ENCODE data around the gene ALK. TPM values are rescaled to one million over a fixed set of nuclear protein-coding genes. Genes with fewer than 3 reads are reported as not detected.

Gene ALK
- total and polyA plus RNA-seq, 7 experiments from 2014 or later: 0.13 TPM; not detected in 6

DNA sequence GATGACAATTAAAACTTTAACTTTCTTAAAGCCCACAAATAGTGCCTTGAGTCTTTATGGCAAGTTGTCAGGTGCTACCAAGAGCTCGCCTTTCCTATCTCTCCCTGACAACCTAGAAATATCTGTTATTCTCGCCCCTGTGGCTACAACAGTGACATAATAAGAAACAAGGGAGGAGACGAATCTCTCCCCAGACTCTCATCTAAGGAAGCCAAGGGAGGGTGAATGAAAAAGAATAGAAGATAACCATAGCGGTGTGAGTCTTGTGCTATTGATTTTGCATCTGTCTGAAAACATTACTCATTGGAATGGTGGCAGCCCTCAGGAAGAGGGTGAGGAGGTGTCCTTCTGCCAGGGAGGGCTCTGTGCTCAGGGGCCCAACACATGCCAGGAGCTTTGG lies 114.3 kb downstream of the ALK start:
- intact Hi-C loops (cut with micrococcal nuclease): no loop called here
- POLR2A ChIA-PET: no interaction called here
- Mint-ChIP-seq H3K36me3 (peaks cover 0 to 3% (median 0%) of the 10 kb centered on the region in 5 donors), H3K4me3 (no peak overlapping the region), H3K4me1 (no peaks in the 10 kb centered on the region), H3K27me3 (peaks cover 0 to 34% (median 28%) of the 10 kb centered on the region in 5 donors), H3K9me3 (peaks cover 0 to 6% (median 0%) of the 10 kb centered on the region in 11 donors), H3K27ac (no peak overlapping the region)
- Histone ChIP-seq H3K27ac (ENCODE audit: low read depth, low read length) (no peak overlapping the region), H3K9me3 (ENCODE audit: control insufficient read depth in 2 of 3, low read length in 3 of 3) (no peaks in the 10 kb centered on the region), H3K4me3 (ENCODE audit: low read length) (no peak overlapping the region), H3K4me1 (ENCODE audit: control insufficient read depth in 2 of 2, insufficient read depth in 2 of 2, low read length in 2 of 2) (no peaks in the 10 kb centered on the region), H3K36me3 (ENCODE audit: control insufficient read depth in 2 of 3, insufficient read depth in 3 of 3, low read length in 3 of 3) (no peaks in the 10 kb centered on the region), H3K27me3 (ENCODE audit: control insufficient read depth in 2 of 2, insufficient read depth in 2 of 2, low read length in 2 of 2) (no peaks in the 10 kb centered on the region)
- CTCF ChIA-PET: no interaction called here
- no peak for ATAC-seq
- no peak for DNase-seq

DNA sequence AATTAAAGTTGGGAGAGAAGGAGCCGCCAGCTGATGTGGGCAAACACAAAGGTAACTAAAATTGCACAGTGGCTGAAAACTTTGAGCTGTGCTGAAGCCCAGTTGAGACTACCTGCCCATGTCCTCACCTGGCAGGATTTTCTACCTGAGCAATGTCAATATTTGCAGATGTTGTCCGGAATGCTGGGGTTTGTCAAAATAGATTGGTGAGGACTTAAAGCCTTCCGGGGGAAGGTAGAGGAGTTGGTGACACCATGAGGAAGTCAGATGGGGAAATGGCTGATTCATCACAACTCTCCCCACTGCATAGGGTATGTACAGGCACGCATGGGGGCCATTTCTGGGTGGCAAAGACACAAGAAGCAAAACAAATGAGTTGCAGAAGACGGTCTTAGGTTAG lies 114.9 kb downstream of the ALK start:
- no peak overlapping the region for H3K4me3 Mint-ChIP-seq
- Histone ChIP-seq H3K4me1 (ENCODE audit: control insufficient read depth in 2 of 2, insufficient read depth in 2 of 2, low read length in 2 of 2) (no peaks in the 10 kb centered on the region), H3K27me3 (ENCODE audit: control insufficient read depth in 2 of 2, insufficient read depth in 2 of 2, low read length in 2 of 2) (no peaks in the 10 kb centered on the region), H3K36me3 (ENCODE audit: control insufficient read depth in 2 of 3, insufficient read depth in 3 of 3, low read length in 3 of 3) (no peaks in the 10 kb centered on the region), H3K27ac (ENCODE audit: low read depth, low read length) (no peak overlapping the region), H3K4me3 (ENCODE audit: low read length) (no peak overlapping the region), H3K9me3 (ENCODE audit: control insufficient read depth in 2 of 3, low read length in 3 of 3) (no peaks in the 10 kb centered on the region)
- intact Hi-C loops (cut with micrococcal nuclease): no loop called here
- H3K4me1 Mint-ChIP-seq: no peaks in the 10 kb centered on the region
- no peak for DNase-seq
- peaks cover 0 to 3% (median 0%) of the 10 kb centered on the region in 5 donors for H3K36me3 Mint-ChIP-seq
- H3K27me3 Mint-ChIP-seq: peaks cover 2 to 37% (median 28%) of the 10 kb centered on the region in 5 donors
- ChIA-PET POLR2A (no interaction called here), CTCF (no interaction called here)
- H3K27ac Mint-ChIP-seq: no peak overlapping the region
- peaks cover 0 to 6% (median 0%) of the 10 kb centered on the region in 11 donors for H3K9me3 Mint-ChIP-seq
- ATAC-seq: no peak

DNA sequence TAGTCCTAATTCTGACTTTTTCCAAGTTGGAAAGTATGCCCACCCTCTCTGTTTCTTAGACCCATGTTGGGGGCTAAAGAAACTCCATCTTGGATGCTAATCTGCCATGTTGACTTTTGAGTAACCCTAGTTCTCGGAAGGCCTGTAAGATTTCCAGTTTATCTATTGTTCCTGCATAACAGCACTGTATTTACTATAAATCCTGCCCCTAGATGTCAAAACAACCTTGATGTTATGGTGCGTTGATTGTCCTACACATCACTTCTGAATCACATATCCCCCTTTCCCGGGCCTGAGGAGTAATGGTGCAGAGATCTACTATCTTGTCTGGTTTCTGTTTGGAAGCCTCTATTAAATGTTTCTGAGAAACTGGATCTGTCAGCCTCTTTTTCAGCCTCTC lies 116.7 kb downstream of the ALK start:
- H3K27ac Mint-ChIP-seq: no peak overlapping the region
- H3K4me1 Mint-ChIP-seq: no peaks in the 10 kb centered on the region
- no peak overlapping the region for H3K27ac ChIP-seq (ENCODE audit: low read depth, low read length)
- DNase-seq (no peak), ATAC-seq (no peak)
- H3K27me3 Mint-ChIP-seq: peaks cover 2 to 43% (median 30%) of the 10 kb centered on the region in 5 donors
- H3K4me3 Mint-ChIP-seq: no peak overlapping the region
- H3K27me3 ChIP-seq (ENCODE audit: control insufficient read depth in 2 of 2, insufficient read depth in 2 of 2, low read length in 2 of 2): no peaks in the 10 kb centered on the region
- POLR2A ChIA-PET: no interaction called here
- H3K36me3 ChIP-seq (ENCODE audit: control insufficient read depth in 2 of 3, insufficient read depth in 3 of 3, low read length in 3 of 3): no peaks in the 10 kb centered on the region
- peaks cover 0 to 6% (median 0%) of the 10 kb centered on the region in 11 donors for H3K9me3 Mint-ChIP-seq
- no peak overlapping the region for H3K4me3 ChIP-seq (ENCODE audit: low read length)
- no peaks in the 10 kb centered on the region for H3K4me1 ChIP-seq (ENCODE audit: control insufficient read depth in 2 of 2, insufficient read depth in 2 of 2, low read length in 2 of 2)
- H3K36me3 Mint-ChIP-seq: peaks cover 0 to 3% (median 0%) of the 10 kb centered on the region in 5 donors
- no peaks in the 10 kb centered on the region for H3K9me3 ChIP-seq (ENCODE audit: control insufficient read depth in 2 of 3, low read length in 3 of 3)
- intact Hi-C loops (cut with micrococcal nuclease): no loop called here
- CTCF ChIA-PET: no interaction called here

DNA sequence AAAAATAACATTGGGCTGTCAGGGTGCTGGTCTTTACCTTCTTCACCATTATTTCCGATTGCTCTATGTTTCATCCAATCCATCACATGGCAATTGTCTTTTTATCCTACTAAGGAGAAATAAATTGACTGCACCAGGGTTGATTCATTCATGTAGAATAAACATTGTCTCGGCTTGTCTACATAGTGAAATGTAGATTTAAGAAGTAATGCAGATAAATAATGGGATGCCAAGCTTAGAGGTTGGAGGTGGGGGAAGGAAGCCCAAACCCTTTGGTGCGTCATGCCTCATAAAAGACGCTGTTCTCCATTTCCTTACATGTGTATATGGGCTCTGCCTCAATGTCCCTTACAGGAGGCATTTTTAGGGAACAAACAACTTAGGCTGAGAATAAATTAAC lies 117.8 kb downstream of the ALK start:
- no peaks in the 10 kb centered on the region for H3K4me1 ChIP-seq (ENCODE audit: control insufficient read depth in 2 of 2, insufficient read depth in 2 of 2, low read length in 2 of 2)
- peaks cover 2 to 40% (median 32%) of the 10 kb centered on the region in 5 donors for H3K27me3 Mint-ChIP-seq
- H3K4me3 ChIP-seq (ENCODE audit: low read length): no peak overlapping the region
- no peak overlapping the region for H3K4me3 Mint-ChIP-seq
- ATAC-seq: no peak
- no peaks in the 10 kb centered on the region for H3K36me3 ChIP-seq (ENCODE audit: control insufficient read depth in 2 of 3, insufficient read depth in 3 of 3, low read length in 3 of 3)
- no peak overlapping the region for H3K27ac ChIP-seq (ENCODE audit: low read depth, low read length)
- no peaks in the 10 kb centered on the region for H3K27me3 ChIP-seq (ENCODE audit: control insufficient read depth in 2 of 2, insufficient read depth in 2 of 2, low read length in 2 of 2)
- peaks cover 0 to 3% (median 0%) of the 10 kb centered on the region in 5 donors for H3K36me3 Mint-ChIP-seq
- POLR2A ChIA-PET: no interaction called here
- H3K27ac Mint-ChIP-seq: no peak overlapping the region
- DNase-seq: no peak
- CTCF ChIA-PET: no interaction called here
- intact Hi-C loops (cut with micrococcal nuclease): no loop called here
- no peaks in the 10 kb centered on the region for H3K4me1 Mint-ChIP-seq
- peaks cover 0 to 6% (median 0%) of the 10 kb centered on the region in 11 donors for H3K9me3 Mint-ChIP-seq
- no peaks in the 10 kb centered on the region for H3K9me3 ChIP-seq (ENCODE audit: control insufficient read depth in 2 of 3, low read length in 3 of 3)

DNA sequence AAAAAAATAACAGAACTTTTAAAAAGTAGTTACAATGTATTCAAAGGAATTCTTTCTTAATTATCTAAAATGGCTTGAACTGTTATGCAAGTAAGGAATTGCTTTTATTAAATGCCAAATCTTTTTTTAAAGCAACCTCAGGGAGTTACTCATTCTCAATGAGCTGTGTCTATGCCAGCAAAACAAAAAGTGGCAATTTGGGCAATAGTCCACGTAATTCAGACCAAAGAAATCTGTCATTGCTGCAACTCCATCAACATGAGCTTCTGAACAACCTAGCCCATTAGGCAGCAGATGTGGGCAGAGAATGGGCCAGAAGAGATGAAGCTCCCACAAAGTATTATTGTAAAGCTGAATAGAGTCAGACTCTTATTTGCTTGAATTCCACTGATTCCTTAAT lies 118.4 kb downstream of the ALK start:
- Mint-ChIP-seq H3K36me3 (peaks cover 0 to 3% (median 0%) of the 10 kb centered on the region in 5 donors), H3K4me1 (no peaks in the 10 kb centered on the region), H3K27ac (no peak overlapping the region), H3K27me3 (peaks cover 2 to 40% (median 32%) of the 10 kb centered on the region in 5 donors), H3K4me3 (no peak overlapping the region), H3K9me3 (peaks cover 0 to 6% (median 0%) of the 10 kb centered on the region in 11 donors)
- CTCF ChIA-PET: no interaction called here
- no peaks in the 10 kb centered on the region for H3K27me3 ChIP-seq (ENCODE audit: control insufficient read depth in 2 of 2, insufficient read depth in 2 of 2, low read length in 2 of 2)
- POLR2A ChIA-PET: no interaction called here
- H3K4me3 ChIP-seq (ENCODE audit: low read length): no peak overlapping the region
- ATAC-seq: no peak
- H3K27ac ChIP-seq (ENCODE audit: low read depth, low read length): no peak overlapping the region
- H3K9me3 ChIP-seq (ENCODE audit: control insufficient read depth in 2 of 3, low read length in 3 of 3): no peaks in the 10 kb centered on the region
- intact Hi-C loops (cut with micrococcal nuclease): no loop called here
- no peaks in the 10 kb centered on the region for H3K4me1 ChIP-seq (ENCODE audit: control insufficient read depth in 2 of 2, insufficient read depth in 2 of 2, low read length in 2 of 2)
- H3K36me3 ChIP-seq (ENCODE audit: control insufficient read depth in 2 of 3, insufficient read depth in 3 of 3, low read length in 3 of 3): no peaks in the 10 kb centered on the region
- no peak for DNase-seq

DNA sequence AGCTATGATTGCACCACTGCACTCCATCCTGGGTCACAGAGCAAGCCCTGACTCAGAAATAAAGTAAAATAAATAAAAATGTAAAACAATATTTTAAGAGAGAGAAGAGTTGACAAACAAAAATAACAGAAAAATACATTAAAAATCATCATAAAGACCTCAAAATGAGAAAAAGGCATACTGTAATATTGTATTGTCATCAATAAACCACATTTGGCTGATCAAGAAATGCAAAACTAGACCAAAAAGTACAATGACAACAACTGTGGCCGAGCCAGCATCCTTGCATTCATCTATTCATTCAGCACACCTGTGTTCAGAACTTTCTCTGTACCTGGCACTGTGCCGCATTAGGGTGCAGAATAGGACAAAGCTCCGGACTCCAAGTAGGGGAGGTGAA lies 121.8 kb downstream of the ALK start:
- Histone ChIP-seq H3K36me3 (ENCODE audit: control insufficient read depth in 2 of 3, insufficient read depth in 3 of 3, low read length in 3 of 3) (no peaks in the 10 kb centered on the region), H3K4me3 (ENCODE audit: low read length) (no peak overlapping the region), H3K4me1 (ENCODE audit: control insufficient read depth in 2 of 2, insufficient read depth in 2 of 2, low read length in 2 of 2) (no peaks in the 10 kb centered on the region), H3K27ac (ENCODE audit: low read depth, low read length) (no peak overlapping the region), H3K27me3 (ENCODE audit: control insufficient read depth in 2 of 2, insufficient read depth in 2 of 2, low read length in 2 of 2) (no peaks in the 10 kb centered on the region), H3K9me3 (ENCODE audit: control insufficient read depth in 2 of 3, low read length in 3 of 3) (no peaks in the 10 kb centered on the region)
- intact Hi-C loops (cut with micrococcal nuclease): no loop called here
- Mint-ChIP-seq H3K4me1 (no peaks in the 10 kb centered on the region), H3K36me3 (no peaks in the 10 kb centered on the region), H3K9me3 (peaks cover 0 to 1% (median 0%) of the 10 kb centered on the region in 11 donors), H3K27me3 (peaks cover 4 to 38% (median 22%) of the 10 kb centered on the region in 5 donors), H3K27ac (no peak overlapping the region), H3K4me3 (no peak overlapping the region)
- POLR2A ChIA-PET: no interaction called here
- no peak for ATAC-seq
- CTCF ChIA-PET: no interaction called here
- DNase-seq: no peak

DNA sequence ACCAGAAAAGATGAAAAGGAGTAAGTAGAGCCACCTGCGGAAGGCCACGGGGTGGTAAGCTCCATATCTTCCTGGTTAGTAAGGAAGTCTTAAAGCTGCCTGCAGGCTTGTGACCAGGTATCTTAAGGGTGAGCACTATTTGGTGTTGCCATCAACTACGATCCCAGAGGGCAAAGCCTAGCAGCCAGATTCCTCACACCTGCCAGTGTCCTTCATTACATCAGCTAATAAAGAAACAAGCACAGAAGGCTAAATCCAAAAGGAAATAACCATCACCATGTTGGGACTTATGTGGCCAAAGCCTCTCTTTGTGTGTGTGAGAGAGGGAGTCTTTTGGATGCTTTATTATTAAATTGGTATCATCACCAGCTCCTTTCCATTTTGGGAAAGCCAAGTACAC lies 123.5 kb downstream of the ALK start:
- no peak for ATAC-seq
- no peak for DNase-seq
- Mint-ChIP-seq H3K9me3 (peaks cover 0 to 1% (median 0%) of the 10 kb centered on the region in 11 donors), H3K27ac (no peak overlapping the region), H3K4me1 (no peaks in the 10 kb centered on the region), H3K4me3 (no peak overlapping the region), H3K27me3 (peaks cover 4 to 37% (median 16%) of the 10 kb centered on the region in 5 donors), H3K36me3 (no peaks in the 10 kb centered on the region)
- no peak overlapping the region for H3K4me3 ChIP-seq (ENCODE audit: low read length)
- ChIA-PET CTCF (no interaction called here), POLR2A (interaction anchor here (0.7 kb wide), 1 partner anchor 1312 kb away, joined by 4 read pairs; no protein-coding TSS in a partner anchor)
- no peak overlapping the region for H3K27ac ChIP-seq (ENCODE audit: low read depth, low read length)
- no peaks in the 10 kb centered on the region for H3K9me3 ChIP-seq (ENCODE audit: control insufficient read depth in 2 of 3, low read length in 3 of 3)
- H3K36me3 ChIP-seq (ENCODE audit: control insufficient read depth in 2 of 3, insufficient read depth in 3 of 3, low read length in 3 of 3): no peaks in the 10 kb centered on the region
- intact Hi-C loops (cut with micrococcal nuclease): no loop called here
- no peaks in the 10 kb centered on the region for H3K27me3 ChIP-seq (ENCODE audit: control insufficient read depth in 2 of 2, insufficient read depth in 2 of 2, low read length in 2 of 2)
- H3K4me1 ChIP-seq (ENCODE audit: control insufficient read depth in 2 of 2, insufficient read depth in 2 of 2, low read length in 2 of 2): no peaks in the 10 kb centered on the region

Data from naive thymus-derived CD4-positive, alpha-beta T cell (primary cell).